WTC11 (cell line): ENCODE results near the gene TFB1M.

Source experiments
- CREB1 ChIP-seq: sonication (generic); formaldehyde crosslinking; IDR thresholded peaks from 2 replicates; pipeline ENCODE4 v1.8.0; 2023; ENCODE audit warnings: mild to moderate bottlenecking, missing genetic modification reagents
- CTCF ChIP-seq: fragments of 200-600 bp; IDR thresholded peaks from 2 replicates; pipeline ENCODE4 v1.8.0; 2022; ENCODE audit warnings: antibody characterized with exemption
- MAX ChIP-seq: sonication (generic); formaldehyde crosslinking; IDR thresholded peaks from 2 replicates; pipeline ENCODE4 v1.8.0; 2022; ENCODE audit warnings: mild to moderate bottlenecking, missing genetic modification reagents
- STAT6 ChIP-seq: sonication (generic); formaldehyde crosslinking; conservative IDR thresholded peaks from 2 replicates; pipeline ENCODE4 v1.8.1; 2023; ENCODE audit warnings: mild to moderate bottlenecking, low read depth, missing genetic modification reagents, moderate library complexity
- ZBTB43 ChIP-seq: sonication (generic); formaldehyde crosslinking; IDR thresholded peaks from 2 replicates; pipeline ENCODE4 v1.8.1; 2023; ENCODE audit warnings: mild to moderate bottlenecking, missing genetic modification reagents

- TF ChIP-seq CTCF (no peak), CREB1 (no peak), STAT6 (CRISPR knock-in tag) (no peak), MAX (CRISPR knock-in tag) (no peak), ZBTB43 (CRISPR knock-in tag) (no peak)
Measured at GRCh38 chr6:155276638-155277037, 37.6 kb downstream of the TFB1M start.
